Caco-2 (cell line): Measurements from ENCODE around the gene ELMO3. TPM values are rescaled to one million over a fixed set of nuclear protein-coding genes. Genes with fewer than 3 reads are reported as not detected.

Source experiments
- BruUV-seq: library from RNA; stranded (reverse); fragments of 400-500 nt; replicated peaks from 2 replicates; lab custom pipeline; 2021; lab: Mats Ljungman, UMichigan
- CTCF ChIA-PET: fragments of 300-600 bp; sonication (Branson Sonifier 250); formaldehyde crosslinking; loops from one replicate; lab custom pipeline; 2022; ENCODE audit warnings: antibody characterized with exemption; lab: Charles Lee
- POLR2A ChIA-PET: fragments of 300-600 bp; sonication (Branson Sonifier 250); formaldehyde crosslinking; loops from one replicate; lab custom pipeline; 2022; ENCODE audit warnings: antibody characterized with exemption; lab: Charles Lee
- DNase-seq, 2 experiments: peaks; one replicate each; pipeline versions ENCODE4 v3.0.0 to v3.0.0-alpha.2; 2020 to 2022
- H3K27me3 ChIP-seq: replicated peaks from 2 replicates; pipeline ENCODE4 v1.6.0; 2011; ENCODE audit warnings: low read length; ENCODE audit not compliant: control insufficient read depth, insufficient read depth
- H3K36me3 ChIP-seq: 2 replicates; pipeline ENCODE4 v1.5.1; 2011; ENCODE audit warnings: low read length; ENCODE audit not compliant: control insufficient read depth, insufficient read depth
- H3K4me1 ChIP-seq: fragments of 250-450 bp; sonication (Bioruptor Pico); 2 replicates; pipeline ENCODE4 v1.5.1; 2020; ENCODE audit warnings: mild to moderate bottlenecking
- H3K4me3 ChIP-seq: 2 replicates; pipeline ENCODE4 v1.5.1; 2011; ENCODE audit warnings: low read depth, mild to moderate bottlenecking, control low read depth, low read length
- H3K9me3 ChIP-seq: fragments of 250-450 bp; sonication (Bioruptor Pico); 2 replicates; pipeline ENCODE4 v1.5.1; 2020; ENCODE audit warnings: mild to moderate bottlenecking, moderate library complexity
- H3K27ac Mint-ChIP-seq: one replicate; pipeline ENCODE4 v1.8.0; 2022; ENCODE audit warnings: mixed read lengths; ENCODE audit not compliant: unreplicated experiment
- H3K27me3 Mint-ChIP-seq: one replicate; pipeline ENCODE4 v1.8.0; 2022; ENCODE audit warnings: mixed read lengths; ENCODE audit not compliant: insufficient read depth, unreplicated experiment
- H3K36me3 Mint-ChIP-seq: one replicate; pipeline ENCODE4 v1.8.0; 2022; ENCODE audit warnings: mild to moderate bottlenecking, mixed read lengths; ENCODE audit not compliant: insufficient read depth, unreplicated experiment
- H3K4me1 Mint-ChIP-seq: one replicate; pipeline ENCODE4 v1.8.0; 2022; ENCODE audit warnings: low read depth, mixed read lengths; ENCODE audit not compliant: unreplicated experiment
- H3K4me3 Mint-ChIP-seq: one replicate; pipeline ENCODE4 v1.8.0; 2022; ENCODE audit warnings: mild to moderate bottlenecking, moderate library complexity, mixed read lengths; ENCODE audit not compliant: unreplicated experiment
- H3K9me3 Mint-ChIP-seq: one replicate; pipeline ENCODE4 v1.8.0; 2022; ENCODE audit warnings: mixed read lengths; ENCODE audit not compliant: unreplicated experiment
- CTCF ChIP-seq, 2 experiments: fragments of 200-600 bp in 1 of 2; IDR thresholded peaks; 1 replicate in 1 of 2; 2 replicates in 1 of 2; pipeline versions ENCODE4 v1.5.1 to v1.8.0; 2011 to 2022; ENCODE audit warnings: antibody characterized with exemption in 1 of 2, control low read depth in 1 of 2, inconsistent platforms in 1 of 2, low read depth in 1 of 2, low read length in 1 of 2, mild to moderate bottlenecking in 1 of 2, moderate library complexity in 1 of 2; ENCODE audit not compliant: insufficient read depth in 1 of 2, severe bottlenecking in 1 of 2, unreplicated experiment in 1 of 2
- intact Hi-C: fragments of 100-400 bp; cut with micrococcal nuclease; formaldehyde crosslinking; loops from one replicate; pipeline ENCODE4 v1.10.0; 2022; ENCODE audit not compliant: unreplicated experiment
- total RNA-seq: library from RNA; stranded (reverse); gene quantifications from 2 replicates; pipeline ENCODE4 v1.2.3, GENCODE V29; 2022

ELMO3 gene
- total RNA-seq, 1 experiment from 2014 or later, result 27.8 TPM

- H3K4me1 Mint-ChIP-seq, result peaks cover 6% of the 10 kb centered on the region
- ChIA-PET POLR2A (interaction anchor here (0.5 to 0.6 kb wide), 2 partner anchors 84 to 284 kb away, joined by 6 to 9 read pairs; no protein-coding TSS in a partner anchor), CTCF (interaction anchor here (0.6 kb wide), 1 partner anchor 36 kb away, joined by 3 read pairs; the partner anchor contains the start of gene ELMO3)
- H3K36me3 Mint-ChIP-seq, result peaks cover 19% of the 10 kb centered on the region
- Histone ChIP-seq H3K4me1 (0 out of 2 replicates have a peak, but pooled peaks cover 4% of the 10 kb centered on the region), H3K27me3 (no peaks in the 10 kb centered on the region), H3K36me3 (no peaks in the 10 kb centered on the region), H3K9me3 (no peaks in the 10 kb centered on the region), H3K4me3 (no peak overlapping the region)
- no peak overlapping the region for H3K27ac Mint-ChIP-seq
- no TSS peak for BruUV-seq
- H3K4me3 Mint-ChIP-seq, result no peak overlapping the region
- no peaks in the 10 kb centered on the region for H3K9me3 Mint-ChIP-seq
- H3K27me3 Mint-ChIP-seq, result no peaks in the 10 kb centered on the region
- intact Hi-C loops, result no loop called here
- no peak for DNase-seq
- no peak for TF ChIP-seq CTCF (IDR thresholded peaks at IDR 0.05; ENCODE audit: insufficient read depth in 1 of 2, low read depth in 1 of 2, low read length in 1 of 2, severe bottlenecking in 1 of 2, unreplicated experiment in 1 of 2)
These were observed 36.3 kb upstream of the ELMO3 start for GRCh38 chr16:67162506-67163163.

DNA sequence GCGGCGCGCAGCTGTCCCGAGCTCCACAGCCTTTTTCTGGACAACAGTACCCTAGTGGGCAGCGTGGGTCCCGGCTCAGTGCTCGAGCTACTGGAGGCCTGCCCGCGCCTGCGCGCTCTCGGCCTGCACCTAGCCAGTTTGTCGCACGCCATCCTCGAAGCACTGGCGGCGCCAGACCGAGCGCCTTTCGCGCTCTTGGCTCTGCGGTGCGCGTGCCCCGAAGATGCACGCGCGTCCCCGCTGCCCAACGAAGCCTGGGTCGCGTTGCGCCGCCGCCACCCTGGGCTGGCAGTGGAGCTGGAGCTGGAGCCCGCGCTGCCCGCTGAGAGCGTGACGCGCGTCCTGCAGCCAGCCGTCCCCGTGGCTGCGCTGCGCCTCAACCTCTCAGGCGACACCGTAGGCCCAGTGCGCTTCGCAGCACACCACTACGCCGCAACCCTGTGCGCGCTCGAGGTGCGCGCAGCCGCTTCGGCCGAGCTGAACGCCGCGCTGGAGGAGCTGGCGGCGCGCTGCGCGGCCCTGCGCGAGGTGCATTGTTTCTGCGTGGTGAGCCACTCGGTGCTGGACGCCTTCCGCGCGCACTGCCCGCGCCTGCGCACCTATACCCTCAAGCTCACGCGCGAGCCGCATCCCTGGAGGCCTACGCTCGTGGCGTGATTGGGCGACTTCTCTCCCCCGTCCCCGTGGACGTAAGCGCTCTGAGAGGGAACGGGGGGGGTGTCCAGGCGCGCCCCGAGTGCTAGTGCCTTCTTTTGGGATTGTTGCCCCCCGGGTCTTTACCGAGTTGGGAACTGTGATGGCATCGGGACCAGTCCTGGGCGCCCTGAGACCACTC lies 35.5 kb upstream of the ELMO3 start:
- intact Hi-C loops, result no loop called here
- H3K9me3 Mint-ChIP-seq, result no peaks in the 10 kb centered on the region
- no peaks in the 10 kb centered on the region for H3K27me3 Mint-ChIP-seq
- Histone ChIP-seq H3K4me3 (no peak overlapping the region), H3K4me1 (0 out of 2 replicates have a peak, but pooled peaks cover 4% of the 10 kb centered on the region), H3K9me3 (no peaks in the 10 kb centered on the region), H3K36me3 (no peaks in the 10 kb centered on the region), H3K27me3 (no peaks in the 10 kb centered on the region)
- H3K36me3 Mint-ChIP-seq, result peaks cover 19% of the 10 kb centered on the region
- ChIA-PET POLR2A (interaction anchor here (0.5 to 0.6 kb wide), 2 partner anchors 83 to 285 kb away, joined by 6 to 9 read pairs; no protein-coding TSS in a partner anchor), CTCF (interaction anchor here (0.6 kb wide), 1 partner anchor 36 kb away, joined by 3 read pairs; the partner anchor contains the start of gene ELMO3)
- no peak for TF ChIP-seq CTCF (IDR thresholded peaks at IDR 0.05; ENCODE audit: insufficient read depth in 1 of 2, low read depth in 1 of 2, low read length in 1 of 2, severe bottlenecking in 1 of 2, unreplicated experiment in 1 of 2)
- H3K4me1 Mint-ChIP-seq, result peaks cover 9% of the 10 kb centered on the region
- DNase-seq, result no peak
- H3K4me3 Mint-ChIP-seq, result no peak overlapping the region
- BruUV-seq, result no TSS peak
- no peak overlapping the region for H3K27ac Mint-ChIP-seq

DNA sequence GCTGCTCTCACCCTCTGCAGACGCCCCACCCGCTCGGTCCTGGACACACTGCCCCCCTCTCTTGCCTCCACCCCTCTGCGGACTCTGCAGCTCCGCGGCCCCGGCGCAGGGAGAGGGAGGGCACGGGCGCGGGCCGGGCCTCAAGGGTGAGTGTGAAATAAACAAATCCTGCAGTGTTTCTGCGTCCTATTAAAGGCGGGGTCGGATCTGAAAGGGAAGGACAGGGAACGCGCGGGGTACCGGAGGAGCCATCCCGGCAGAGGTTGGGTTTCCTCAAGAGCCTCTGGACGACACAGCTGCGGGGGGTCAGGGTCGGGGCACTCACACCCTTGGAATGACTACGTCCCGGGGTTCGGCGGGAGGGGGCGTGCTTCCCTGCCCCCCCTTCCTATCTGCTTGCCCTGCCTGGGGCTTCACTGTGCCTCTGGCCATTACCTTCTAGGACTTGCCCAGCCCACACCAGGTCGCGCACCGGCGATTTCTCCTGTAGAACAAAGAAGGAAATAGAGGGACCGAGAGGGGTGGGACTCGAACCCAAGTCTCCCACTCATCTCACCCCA lies 34.9 kb upstream of the ELMO3 start:
- no peaks in the 10 kb centered on the region for H3K36me3 ChIP-seq
- H3K4me1 ChIP-seq, result peaks cover 6% of the 10 kb centered on the region
- H3K4me3 ChIP-seq, result no peak overlapping the region
- no peaks in the 10 kb centered on the region for H3K9me3 ChIP-seq
- peaks cover 19% of the 10 kb centered on the region for H3K36me3 Mint-ChIP-seq
- TF ChIP-seq CTCF (IDR thresholded peaks at IDR 0.05; ENCODE audit: insufficient read depth in 1 of 2, low read depth in 1 of 2, low read length in 1 of 2, severe bottlenecking in 1 of 2, unreplicated experiment in 1 of 2), result no peak
- peaks cover 7% of the 10 kb centered on the region for H3K4me1 Mint-ChIP-seq
- intact Hi-C loops, result no loop called here
- H3K27me3 Mint-ChIP-seq, result no peaks in the 10 kb centered on the region
- H3K27me3 ChIP-seq, result no peaks in the 10 kb centered on the region
- POLR2A ChIA-PET, result no interaction called here
- H3K4me3 Mint-ChIP-seq, result no peak overlapping the region
- H3K9me3 Mint-ChIP-seq, result no peaks in the 10 kb centered on the region
- DNase-seq, result no peak
- no TSS peak for BruUV-seq
- H3K27ac Mint-ChIP-seq, result no peak overlapping the region
- CTCF ChIA-PET, result no interaction called here
